Epithelial cell of proximal tubule (primary cell): ENCODE measurements around the gene JPT2. TPM values are rescaled to one million over a fixed set of nuclear protein-coding genes. Genes with fewer than 3 reads are reported as not detected.

Experiments
- DNase-seq: peaks from one replicate; pipeline ENCODE4 v3.0.0-alpha.2; 2011; ENCODE audit warnings: low read depth
- H3K4me3 ChIP-seq: 2 replicates; pipeline ENCODE4 v1.5.1; 2011; ENCODE audit warnings: low read depth, mild to moderate bottlenecking, low read length
- CTCF ChIP-seq: conservative IDR thresholded peaks from 2 replicates; pipeline ENCODE4 v1.5.1; 2012; ENCODE audit warnings: low read depth, mild to moderate bottlenecking, low read length
- total RNA-seq: library from RNA; depleted of rRNA; stranded (reverse); fragments of >200 nt; gene quantifications from 2 replicates; pipeline ENCODE4 v1.2.3, GENCODE V29; 2015

JPT2 gene
- total RNA-seq, 1 donor from 2014 or later = 119 TPM

- DNase-seq = no peak
- TF ChIP-seq CTCF = no peak
- H3K4me3 ChIP-seq = no peak overlapping the region
Observed at GRCh38 chr16:1651094-1651973, 26.7 kb upstream of the JPT2 start.

GRCh38 chr16:1651974-1652312 is 26.1 kb upstream of the JPT2 start:
- H3K4me3 ChIP-seq = no peak overlapping the region
- no peak for TF ChIP-seq CTCF

GRCh38 chr16:1653023-1653422 is 25.1 kb upstream of the JPT2 start:
- H3K4me3 ChIP-seq = no peak overlapping the region
- no peak for TF ChIP-seq CTCF
- DNase-seq = no peak

More at GRCh38 chr16:1651974-1652312, 26.1 kb upstream of the JPT2 start:
- no peak for DNase-seq

GRCh38 chr16:1654505-1655268 is 23.4 kb upstream of the JPT2 start:
- no peak overlapping the region for H3K4me3 ChIP-seq
- DNase-seq = no peak
- no peak for TF ChIP-seq CTCF

- no peak overlapping the region for H3K4me3 ChIP-seq
- no peak for DNase-seq
- no peak for TF ChIP-seq CTCF
Observed at GRCh38 chr16:1655269-1655807, 22.7 kb upstream of the JPT2 start.

GRCh38 chr16:1655909-1656807 is 21.9 kb upstream of the JPT2 start:
- TF ChIP-seq CTCF = no peak

More at GRCh38 chr16:1655909-1656807, 21.9 kb upstream of the JPT2 start:
- no peak for DNase-seq
- no peak overlapping the region for H3K4me3 ChIP-seq
